ENCODE measurements around the gene ZNF239.

- TF ChIP-seq POLR2A (IDR thresholded peaks at IDR 0.05): no peak
- no peak for TF ChIP-seq CTCF (IDR thresholded peaks at IDR 0.05)
Observed at GRCh38 chr10:43596546-43596945, 22.1 kb upstream of the ZNF239 start.
